ENCODE results near the gene KRTAP3-3. TPM values are rescaled to one million over a fixed set of nuclear protein-coding genes. Genes with fewer than 3 reads are reported as not detected.

KRTAP3-3 gene
- polyA plus RNA-seq, 1 experiment = not detected

DNA sequence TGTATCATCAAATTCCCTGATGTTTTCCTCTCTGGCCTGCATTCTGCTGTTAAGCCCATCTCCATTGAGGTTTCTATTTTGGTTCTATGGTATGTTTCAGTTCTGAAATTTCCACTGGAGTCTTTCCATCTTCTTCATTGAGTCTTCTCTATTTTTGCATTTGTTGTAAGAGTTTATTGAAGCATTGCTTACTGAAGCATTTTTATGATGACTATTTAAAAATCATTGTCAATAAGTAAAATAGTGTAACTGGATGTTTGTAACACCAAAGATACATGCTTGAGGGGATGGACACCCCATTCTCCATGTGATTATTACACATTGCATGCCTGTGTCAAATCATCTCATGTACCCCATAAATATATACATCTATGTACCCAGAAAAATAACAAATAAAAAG lies 18.4 kb downstream of the KRTAP3-3 start:
- no peaks in the 10 kb centered on the region for H3K27me3 ChIP-seq (ENCODE audit: control insufficient read depth, insufficient read depth, low read length)
- ChIA-PET POLR2A (no interaction called here), CTCF (no interaction called here)
- TF ChIP-seq CTCF (IDR thresholded peaks at IDR 0.05; ENCODE audit: insufficient read depth, low read depth, low read length) = no peak
- H3K4me3 ChIP-seq (ENCODE audit: low read depth, low read length) = no peak overlapping the region
- no peaks in the 10 kb centered on the region for H3K36me3 ChIP-seq (ENCODE audit: control insufficient read depth, insufficient read depth, low read length)
- DNase-seq (ENCODE audit: low read depth) = no peak

DNA sequence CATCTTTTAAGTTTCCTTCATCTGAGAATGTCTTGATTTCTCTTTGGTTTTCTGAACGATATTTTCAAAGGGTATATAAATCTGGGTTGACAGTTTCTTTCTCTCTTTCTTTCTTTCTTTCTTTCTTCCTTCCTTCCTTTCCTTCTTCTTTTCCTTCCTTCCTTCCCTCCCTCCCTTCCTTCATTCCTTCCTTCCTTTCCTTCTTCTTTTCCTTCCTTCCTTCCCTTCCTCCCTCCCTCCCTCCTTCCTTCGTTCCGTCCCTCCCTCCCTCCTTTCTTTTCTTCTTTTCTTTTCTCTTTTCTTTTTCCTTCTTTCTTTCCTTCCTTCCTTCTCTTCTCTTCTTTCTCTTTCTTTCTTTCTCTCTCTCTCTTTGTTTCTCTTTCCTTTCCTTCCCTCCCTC lies 19.6 kb downstream of the KRTAP3-3 start:
- no peak for DNase-seq (ENCODE audit: low read depth)
- H3K27me3 ChIP-seq (ENCODE audit: control insufficient read depth, insufficient read depth, low read length) = no peaks in the 10 kb centered on the region
- H3K4me3 ChIP-seq (ENCODE audit: low read depth, low read length) = no peak overlapping the region
- POLR2A ChIA-PET = no interaction called here
- no peaks in the 10 kb centered on the region for H3K36me3 ChIP-seq (ENCODE audit: control insufficient read depth, insufficient read depth, low read length)
- no peak for TF ChIP-seq CTCF (IDR thresholded peaks at IDR 0.05; ENCODE audit: insufficient read depth, low read depth, low read length)
- CTCF ChIA-PET = interaction anchor here (0.7 kb wide), 1 partner anchor 42 kb away, joined by 3 read pairs; no protein-coding TSS in a partner anchor

DNA sequence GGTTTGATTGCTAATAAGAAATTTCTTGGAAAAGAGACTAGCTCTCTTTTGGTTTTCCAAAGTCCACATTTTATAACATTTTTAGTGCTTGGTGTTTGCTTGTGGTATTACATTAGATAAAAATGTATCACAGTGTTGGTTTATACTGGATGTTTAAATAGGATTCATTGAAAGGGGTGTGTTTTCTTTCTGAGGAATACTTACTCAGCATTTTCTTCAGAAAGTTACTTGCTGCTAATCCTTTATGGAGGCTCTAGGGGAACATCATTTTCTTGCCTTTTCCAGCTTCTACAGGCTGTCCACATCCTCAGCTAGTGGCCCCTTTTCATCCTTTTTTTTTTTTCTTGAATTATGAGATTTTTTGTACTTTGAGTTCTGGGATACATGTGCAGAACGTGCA lies 26.4 kb downstream of the KRTAP3-3 start:
- POLR2A ChIA-PET = no interaction called here
- CTCF ChIA-PET = interaction anchor here (1.1 to 1.2 kb wide), 2 partner anchors 13 to 14 kb away, joined by 3 to 4 read pairs; no protein-coding TSS in a partner anchor
- H3K4me3 ChIP-seq (ENCODE audit: low read depth, low read length) = no peak overlapping the region
- no peak for TF ChIP-seq CTCF (IDR thresholded peaks at IDR 0.05; ENCODE audit: insufficient read depth, low read depth, low read length)
- DNase-seq (ENCODE audit: low read depth) = no peak
- H3K27me3 ChIP-seq (ENCODE audit: control insufficient read depth, insufficient read depth, low read length) = no peaks in the 10 kb centered on the region
- H3K36me3 ChIP-seq (ENCODE audit: control insufficient read depth, insufficient read depth, low read length) = no peaks in the 10 kb centered on the region

DNA sequence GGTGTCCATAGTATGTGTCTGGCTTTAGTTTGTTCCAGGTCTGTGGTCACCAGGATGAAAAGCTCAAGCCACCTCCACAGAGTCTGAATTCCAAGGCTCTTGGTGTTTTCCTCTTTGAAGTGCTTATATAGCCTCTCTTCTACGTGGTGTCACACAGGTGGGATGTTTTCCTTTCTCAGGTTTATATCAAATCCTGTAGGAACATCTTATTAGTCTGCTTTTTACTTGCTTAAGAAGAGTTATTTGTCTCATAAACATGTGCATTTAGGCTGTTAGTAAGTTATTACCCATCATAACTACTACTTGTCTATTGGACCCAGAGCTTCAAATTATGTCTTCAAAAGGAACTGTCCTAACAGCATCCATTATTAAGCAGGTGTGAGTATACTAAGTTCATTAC lies 27.1 kb downstream of the KRTAP3-3 start, which contains the start of gene KRT39:
Gene KRT39 (minus strand): TSS at position 101 of the 400 bp plus-strand sequence. CDS start 92 bp downstream, at position 9.
- no peaks in the 10 kb centered on the region for H3K36me3 ChIP-seq (ENCODE audit: control insufficient read depth, insufficient read depth, low read length)

DNA sequence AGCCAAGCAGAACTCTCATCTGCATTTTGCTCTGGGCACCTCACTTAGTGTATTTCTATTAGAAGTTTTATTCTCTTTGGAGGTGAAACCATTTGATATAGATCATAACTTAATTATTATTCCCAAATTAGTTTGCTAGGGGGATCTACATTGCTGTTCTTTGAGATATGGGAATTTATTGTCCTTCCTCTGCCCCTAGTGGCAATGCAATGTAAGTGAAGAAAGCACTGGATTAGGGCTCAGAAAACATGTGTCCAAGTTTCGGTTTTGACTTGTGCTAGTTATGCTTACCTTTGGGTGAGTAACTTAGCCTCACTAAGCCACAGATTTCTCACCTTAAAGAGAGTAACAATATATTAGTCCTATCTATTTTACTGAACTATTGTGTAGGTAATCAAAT lies 30.1 kb downstream of the KRTAP3-3 start:
- TF ChIP-seq CTCF (IDR thresholded peaks at IDR 0.05; ENCODE audit: insufficient read depth, low read depth, low read length) = peak; percentile 52
- Histone ChIP-seq H3K4me3 (ENCODE audit: low read depth, low read length) (no peak overlapping the region), H3K27me3 (ENCODE audit: control insufficient read depth, insufficient read depth, low read length) (no peaks in the 10 kb centered on the region), H3K36me3 (ENCODE audit: control insufficient read depth, insufficient read depth, low read length) (no peaks in the 10 kb centered on the region)
- no peak for DNase-seq (ENCODE audit: low read depth)
- ChIA-PET CTCF (no interaction called here), POLR2A (no interaction called here)

More for the DNA sequence above, 27.1 kb downstream of the KRTAP3-3 start, which contains the start of gene KRT39:
- TF ChIP-seq CTCF (IDR thresholded peaks at IDR 0.05; ENCODE audit: insufficient read depth, low read depth, low read length) = no peak
- ChIA-PET CTCF (interaction anchor here (1.1 to 1.2 kb wide), 2 partner anchors 12 to 15 kb away, joined by 3 to 4 read pairs; no protein-coding TSS in a partner anchor), POLR2A (no interaction called here)
- DNase-seq (ENCODE audit: low read depth) = no peak
- Histone ChIP-seq H3K27me3 (ENCODE audit: control insufficient read depth, insufficient read depth, low read length) (no peaks in the 10 kb centered on the region), H3K4me3 (ENCODE audit: low read depth, low read length) (no peak within 1 kb of the TSS)

All from BJ (cell line).